K562 (cell line): ENCODE data around the gene CSNK1D. TPM values are rescaled to one million over a fixed set of nuclear protein-coding genes. Genes with fewer than 3 reads are reported as not detected.

Source experiments
- REST ChIP-seq, 2 experiments: fragments of 450-650 bp; formaldehyde crosslinking in 1 of 2; IDR thresholded peaks; 2 replicates each; pipeline versions ENCODE4 v1.4.0 to v1.6.1; 2014 to 2020; ENCODE audit warnings: mild to moderate bottlenecking in 2 of 2, borderline replicate concordance in 1 of 2, low read depth in 1 of 2
- polyA plus RNA-seq, 8 experiments: library from polyadenylated mRNA; depleted of rRNA in 4 of 8; stranded (reverse) in 5 of 8; unstranded in 3 of 8; fragments of >200 nt; fragmentation: Nextera tagmentation in 2 of 8; fragmentation: Illumina TruSeq in 1 of 8; extraction: Ambion mirVana in 2 of 8; extraction: Trizol in 1 of 8; gene quantifications; 2 replicates each; pipeline versions ENCODE4 v1.2.1 to v1.2.3, GENCODE V29; 2011 to 2014; ENCODE audit warnings: inconsistent platforms in 1 of 8, missing spikeins in 1 of 8
- total RNA-seq, 7 experiments: library from RNA; depleted of rRNA in 6 of 7; stranded (reverse); fragments of >200 nt in 6 of 7; fragmentation: Illumina TruSeq in 2 of 7; extraction: Trizol in 2 of 7; gene quantifications; 2 replicates each; pipeline versions ENCODE4 v1.2.1 to v1.2.3, GENCODE V29; 2011 to 2021; ENCODE audit warnings: low replicate concordance in 1 of 7

The CSNK1D gene
- total and polyA plus RNA-seq, 9 of the 15 experiments (the other 6 are each of a cell fraction or from before 2014, with no cell fraction given): 6.5 to 133 (median 41.3) TPM

GRCh38 chr17:82244413-82245133, 28.9 kb downstream of the CSNK1D start (continued):
- TF ChIP-seq REST (IDR thresholded peaks at IDR 0.05; ENCODE audit: borderline replicate concordance) (peak; percentile 61; the same call in 1 of the 2 replicates), REST (CRISPR knock-in tag; IDR thresholded peaks at IDR 0.05; ENCODE audit: low read depth) (no peak)
